Keratinocyte (primary cell): ENCODE results near the gene RNF157. TPM values are rescaled to one million over a fixed set of nuclear protein-coding genes. Genes with fewer than 3 reads are reported as not detected.

ENCODE experiments used
- DNase-seq: peaks from one replicate; pipeline ENCODE4 v3.0.0-alpha.2; 2011; ENCODE audit warnings: low read depth, missing footprints, low spot score
- FAIRE-seq: peaks from 2 replicates; lab custom pipeline; 2011; peaks lifted over from hg19 to GRCh38; lab: Jason Lieb, UNC
- H2AFZ ChIP-seq: 2 replicates; pipeline ENCODE4 v1.6.0; 2012; ENCODE audit warnings: low read length, control low read depth, inconsistent platforms; ENCODE audit not compliant: control insufficient read depth
- H3K27ac ChIP-seq: 2 replicates; pipeline ENCODE4 v1.5.1; 2011; ENCODE audit warnings: low read length; ENCODE audit not compliant: control insufficient read depth, insufficient read depth
- H3K27me3 ChIP-seq: 3 replicates; pipeline ENCODE4 v1.6.0; 2011; ENCODE audit warnings: low read length; ENCODE audit not compliant: control insufficient read depth, insufficient read depth; ENCODE audit errors: extremely low read depth
- H3K36me3 ChIP-seq, 2 experiments: 2 replicates in 1 of 2; 3 replicates in 1 of 2; pipeline ENCODE4 v1.5.1; 2011; ENCODE audit warnings: low read length in 2 of 2, mild to moderate bottlenecking in 1 of 2; ENCODE audit not compliant: control insufficient read depth in 2 of 2, insufficient read depth in 2 of 2; ENCODE audit errors: extremely low read depth in 1 of 2
- H3K4me1 ChIP-seq: 3 replicates; pipeline ENCODE4 v1.5.1; 2011; ENCODE audit warnings: low read length; ENCODE audit not compliant: control insufficient read depth, insufficient read depth; ENCODE audit errors: extremely low read depth
- H3K4me2 ChIP-seq: 3 replicates; pipeline ENCODE4 v1.6.0; 2011; ENCODE audit warnings: low read depth, low read length; ENCODE audit not compliant: control insufficient read depth, insufficient read depth; ENCODE audit errors: extremely low read depth
- H3K4me3 ChIP-seq, 3 experiments: fragments of 200-600 bp in 1 of 3; sonication (generic) in 1 of 3; 2 replicates in 2 of 3; 3 replicates in 1 of 3; pipeline ENCODE4 v1.5.1; 2011 to 2016; ENCODE audit warnings: low read length in 3 of 3, mild to moderate bottlenecking in 3 of 3, control low read depth in 2 of 3, inconsistent platforms in 1 of 3, low read depth in 1 of 3, mixed read lengths in 1 of 3, mixed run types in 1 of 3, moderate library complexity in 1 of 3; ENCODE audit not compliant: control insufficient read depth in 2 of 3, insufficient read depth in 2 of 3; ENCODE audit errors: extremely low read depth in 1 of 3
- H3K79me2 ChIP-seq: 2 replicates; pipeline ENCODE4 v1.6.0; 2012; ENCODE audit warnings: low read length; ENCODE audit not compliant: control insufficient read depth, insufficient read depth
- H3K9ac ChIP-seq: 3 replicates; pipeline ENCODE4 v1.6.0; 2011; ENCODE audit warnings: low read length; ENCODE audit not compliant: control insufficient read depth, insufficient read depth; ENCODE audit errors: extremely low read depth
- H3K9me1 ChIP-seq: 3 replicates; pipeline ENCODE4 v1.6.0; 2011; ENCODE audit warnings: low read length; ENCODE audit not compliant: control insufficient read depth, insufficient read depth; ENCODE audit errors: extremely low read depth
- H3K9me3 ChIP-seq: 2 replicates; pipeline ENCODE4 v1.5.1; 2012; ENCODE audit warnings: low read depth, low read length; ENCODE audit not compliant: control insufficient read depth
- H4K20me1 ChIP-seq: 3 replicates; pipeline ENCODE4 v1.6.0; 2011; ENCODE audit warnings: low read length; ENCODE audit not compliant: control insufficient read depth, insufficient read depth; ENCODE audit errors: extremely low read depth
- CTCF ChIP-seq, 3 experiments: IDR thresholded peaks in 1 of 3; conservative IDR thresholded peaks in 1 of 3; optimal IDR thresholded peaks in 1 of 3; 2 replicates in 2 of 3; 3 replicates in 1 of 3; pipeline versions ENCODE3 to v1.5.1; 2011; ENCODE audit warnings: low read length in 3 of 3, mild to moderate bottlenecking in 3 of 3, moderate library complexity in 2 of 3, control low read depth in 1 of 3, inconsistent platforms in 1 of 3; ENCODE audit not compliant: insufficient read depth in 2 of 3; ENCODE audit errors: extremely low read depth in 1 of 3
- EZH2 ChIP-seq: IDR thresholded peaks from one replicate; pipeline ENCODE4 v1.6.1; 2012; ENCODE audit warnings: inconsistent platforms, mild to moderate bottlenecking, low read length, moderate library complexity
- dilution Hi-C: fragments of 300-500 bp; cut with MboI; formaldehyde crosslinking; loops from one replicate; pipeline ENCODE4 v1.7.0; 2020; ENCODE audit warnings: low sequenced_read_pairs; ENCODE audit not compliant: extremely low pct_ligation_motif_present
- polyA plus RNA-seq, 5 experiments: library from polyadenylated mRNA; depleted of rRNA in 3 of 5; stranded (reverse) in 3 of 5; stranded (forward) in 1 of 5; unstranded in 1 of 5; fragments of >200 nt; gene quantifications; 1 replicate in 1 of 5; 2 replicates in 3 of 5; 3 replicates in 1 of 5; pipeline versions ENCODE4 v1.2.1 to v1.2.3, GENCODE V29; 2011 to 2012; ENCODE audit warnings: missing spikeins in 2 of 5, low read depth in 1 of 5, low replicate concordance in 1 of 5

The RNF157 gene
- polyA plus RNA-seq, 1 donor (not counting 4 experiments of a cell fraction or from before 2014, with no cell fraction given): not detected

- no peaks in the 10 kb centered on the region for H3K79me2 ChIP-seq
- FAIRE-seq (no peak), DNase-seq (no peak)
- H3K9me1 ChIP-seq: no peaks in the 10 kb centered on the region
- H3K4me2 ChIP-seq: no peak overlapping the region
- no peak overlapping the region for H3K4me3 ChIP-seq
- no peaks in the 10 kb centered on the region for H3K27me3 ChIP-seq
- no peaks in the 10 kb centered on the region for H3K4me1 ChIP-seq
- no peaks in the 10 kb centered on the region for H3K9me3 ChIP-seq
- H3K9ac ChIP-seq: no peak overlapping the region
- H4K20me1 ChIP-seq: no peaks in the 10 kb centered on the region
- no peaks in the 10 kb centered on the region for H3K36me3 ChIP-seq
- TF ChIP-seq EZH2 (no peak), CTCF (optimal IDR thresholded peaks at IDR 0.05 in 1 of 3, IDR thresholded peaks at IDR 0.05 in 1 of 3, conservative IDR thresholded peaks at IDR 0.05 in 1 of 3; ENCODE audit: extremely low read depth in 1 of 3, insufficient read depth in 2 of 3, low read length in 3 of 3) (no peak)
- no peak overlapping the region for H3K27ac ChIP-seq
- H2AFZ ChIP-seq: no peak overlapping the region
- dilution Hi-C loops: no loop called here
Observed at GRCh38 chr17:76111956-76112355, 128.3 kb downstream of the RNF157 start.

- dilution Hi-C loops: no loop called here
- no peak for DNase-seq
- H3K79me2 ChIP-seq: peaks cover 8% of the 10 kb centered on the region
- no peaks in the 10 kb centered on the region for H4K20me1 ChIP-seq
- H3K27ac ChIP-seq: no peak overlapping the region
- no peaks in the 10 kb centered on the region for H3K27me3 ChIP-seq
- no peak for TF ChIP-seq CTCF (optimal IDR thresholded peaks at IDR 0.05 in 1 of 3, IDR thresholded peaks at IDR 0.05 in 1 of 3, conservative IDR thresholded peaks at IDR 0.05 in 1 of 3; ENCODE audit: extremely low read depth in 1 of 3, insufficient read depth in 2 of 3, low read length in 3 of 3)
- TF ChIP-seq EZH2: no peak
- H3K9me1 ChIP-seq: no peaks in the 10 kb centered on the region
- H3K36me3 ChIP-seq: no peaks in the 10 kb centered on the region
- no peaks in the 10 kb centered on the region for H3K9me3 ChIP-seq
- no peak overlapping the region for H2AFZ ChIP-seq
- peaks cover 5% of the 10 kb centered on the region for H3K4me1 ChIP-seq
- no peak overlapping the region for H3K9ac ChIP-seq
- no peak overlapping the region for H3K4me2 ChIP-seq
- no peak for FAIRE-seq
- H3K4me3 ChIP-seq: no peak overlapping the region
Observed at GRCh38 chr17:76107509-76107908, 132.8 kb downstream of the RNF157 start.
